ENCODE measurements around the gene RNASE9.

- TF ChIP-seq, protein P1, sequence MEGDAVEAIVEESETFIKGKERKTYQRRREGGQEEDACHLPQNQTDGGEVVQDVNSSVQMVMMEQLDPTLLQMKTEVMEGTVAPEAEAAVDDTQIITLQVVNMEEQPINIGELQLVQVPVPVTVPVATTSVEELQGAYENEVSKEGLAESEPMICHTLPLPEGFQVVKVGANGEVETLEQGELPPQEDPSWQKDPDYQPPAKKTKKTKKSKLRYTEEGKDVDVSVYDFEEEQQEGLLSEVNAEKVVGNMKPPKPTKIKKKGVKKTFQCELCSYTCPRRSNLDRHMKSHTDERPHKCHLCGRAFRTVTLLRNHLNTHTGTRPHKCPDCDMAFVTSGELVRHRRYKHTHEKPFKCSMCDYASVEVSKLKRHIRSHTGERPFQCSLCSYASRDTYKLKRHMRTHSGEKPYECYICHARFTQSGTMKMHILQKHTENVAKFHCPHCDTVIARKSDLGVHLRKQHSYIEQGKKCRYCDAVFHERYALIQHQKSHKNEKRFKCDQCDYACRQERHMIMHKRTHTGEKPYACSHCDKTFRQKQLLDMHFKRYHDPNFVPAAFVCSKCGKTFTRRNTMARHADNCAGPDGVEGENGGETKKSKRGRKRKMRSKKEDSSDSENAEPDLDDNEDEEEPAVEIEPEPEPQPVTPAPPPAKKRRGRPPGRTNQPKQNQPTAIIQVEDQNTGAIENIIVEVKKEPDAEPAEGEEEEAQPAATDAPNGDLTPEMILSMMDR (IDR thresholded peaks at IDR 0.05) = no peak
- no peak for TF ChIP-seq POLR2A (IDR thresholded peaks at IDR 0.05)
Observed at GRCh38 chr14:20557212-20557542, 3.7 kb downstream of the RNASE9 start.

All from Peyer's patch (tissue), 4 donors.